Gastroesophageal sphincter (tissue), 4 donors: ENCODE measurements around the gene CFAP157. TPM values are rescaled to one million over a fixed set of nuclear protein-coding genes. Genes with fewer than 3 reads are reported as not detected.

ENCODE experiments used
- ATAC-seq: fragments of 150-250 bp; one replicate; pipeline ENCODE4 v1.9.1; 2016; ENCODE audit warnings: mild to moderate bottlenecking, moderate library complexity
- H3K27ac ChIP-seq, 4 donors: fragments of 200-600 bp; sonication (generic) in 3 of 4; 1 replicate in 3 of 4; 2 replicates in 1 of 4; pipeline ENCODE4 v1.5.1; 2016 to 2019
- H3K27me3 ChIP-seq: fragments of 200-600 bp; sonication (generic); one replicate; pipeline ENCODE4 v1.5.1; 2019
- H3K36me3 ChIP-seq, 2 donors: fragments of 200-600 bp; sonication (generic); one replicate each; pipeline ENCODE4 v1.5.1; 2019; ENCODE audit warnings: control low read depth in 1 of 2
- H3K4me1 ChIP-seq, 3 donors: fragments of 200-600 bp; sonication (generic); 1 replicate in 2 of 3; 2 replicates in 1 of 3; pipeline ENCODE4 v1.5.1; 2016 to 2019; ENCODE audit warnings: control low read depth in 2 of 3
- H3K4me3 ChIP-seq, 2 donors: fragments of 200-600 bp; sonication (generic); one replicate each; pipeline ENCODE4 v1.5.1; 2019; ENCODE audit warnings: mild to moderate bottlenecking in 1 of 2, moderate library complexity in 1 of 2
- H3K9me3 ChIP-seq, 3 donors: fragments of 200-600 bp; sonication (generic); one replicate each; pipeline ENCODE4 v1.5.1; 2017 to 2019; ENCODE audit warnings: control low read depth in 2 of 3
- CTCF ChIP-seq, 4 experiments: fragments of 200-600 bp in 2 of 4; fragments of 450-650 bp in 2 of 4; sonication (generic) in 1 of 4; IDR thresholded peaks; one replicate each; pipeline ENCODE4 v1.5.1; 2017 to 2019; ENCODE audit warnings: antibody characterized with exemption in 4 of 4, mild to moderate bottlenecking in 2 of 4, moderate library complexity in 2 of 4
- EP300 ChIP-seq: sonication (generic); formaldehyde crosslinking; IDR thresholded peaks from one replicate; pipeline ENCODE4 v1.6.1; 2017; ENCODE audit warnings: antibody characterized with exemption, mild to moderate bottlenecking
- POLR2A ChIP-seq, 2 donors: fragments of 450-650 bp; IDR thresholded peaks; one replicate each; pipeline ENCODE4 v1.6.1; 2017; ENCODE audit warnings: antibody characterized with exemption in 2 of 2, mild to moderate bottlenecking in 2 of 2, moderate library complexity in 1 of 2
- POLR2AphosphoS5 ChIP-seq: sonication (generic); formaldehyde crosslinking; IDR thresholded peaks from one replicate; pipeline ENCODE4 v1.6.1; 2017; ENCODE audit warnings: antibody characterized with exemption
- WGBS, 2 donors: methylation state at CpG; one replicate each; pipeline ENCODE4 v1.1.5; 2018; ENCODE audit warnings: low coverage in 1 of 2; 5-methylcytosine and 5-hydroxymethylcytosine counted together
- total RNA-seq, 4 donors: library from RNA; depleted of rRNA; stranded (reverse); fragments of >200 nt; gene quantifications; one replicate each; pipeline ENCODE4 v1.1.0, GENCODE V29; 2016

Gene CFAP157
- total RNA-seq, 4 donors from 2014 or later, result 0.31 TPM; not detected in 3

GRCh38 chr9:127711226-127711701 is 4.5 kb downstream of the CFAP157 start:
- no peak for ATAC-seq
- H3K27ac ChIP-seq, result no peak overlapping the region
- H3K36me3 ChIP-seq, result peaks cover 0 to 13% of the 10 kb centered on the region in 2 donors
- H3K27me3 ChIP-seq, result no peaks in the 10 kb centered on the region
- no peak for TF ChIP-seq POLR2AphosphoS5
- TF ChIP-seq EP300, result no peak
- TF ChIP-seq CTCF (IDR thresholded peaks at IDR 0.05), result no peak
- TF ChIP-seq POLR2A (IDR thresholded peaks at IDR 0.05), result no peak
- no peaks in the 10 kb centered on the region for H3K9me3 ChIP-seq
- H3K4me1 ChIP-seq, result peaks cover 0 to 18% (median 9%) of the 10 kb centered on the region in 3 donors
- no peak overlapping the region for H3K4me3 ChIP-seq
- WGBS, 2 donors, result 60 to 75% methylated on average over 1 to 7 of the region's 9 CpGs

- Histone ChIP-seq H3K9me3 (no peaks in the 10 kb centered on the region), H3K27ac (no peak overlapping the region), H3K4me1 (peaks cover 0 to 22% (median 11%) of the 10 kb centered on the region in 3 donors), H3K36me3 (peaks cover 0 to 13% of the 10 kb centered on the region in 2 donors), H3K4me3 (no peak overlapping the region), H3K27me3 (no peaks in the 10 kb centered on the region)
- TF ChIP-seq CTCF (IDR thresholded peaks at IDR 0.05) (no peak), POLR2AphosphoS5 (no peak), EP300 (no peak), POLR2A (IDR thresholded peaks at IDR 0.05) (no peak)
- no peak for ATAC-seq
- WGBS, 2 donors, result no CpG with 5 or more reads among the region's 11 CpGs
Measured at GRCh38 chr9:127711831-127712274, 5.1 kb downstream of the CFAP157 start.

- Histone ChIP-seq H3K9me3 (no peaks in the 10 kb centered on the region), H3K4me1 (peaks cover 0 to 22% (median 11%) of the 10 kb centered on the region in 3 donors), H3K27me3 (no peaks in the 10 kb centered on the region), H3K36me3 (peaks cover 0 to 13% of the 10 kb centered on the region in 2 donors), H3K27ac (no peak overlapping the region), H3K4me3 (no peak overlapping the region)
- no peak for ATAC-seq
- WGBS, 2 donors, result 70% methylated on average over 2 of the region's 11 CpGs; no CpG with 5 or more reads in 1 of the 2 donors
- TF ChIP-seq CTCF (IDR thresholded peaks at IDR 0.05) (no peak), POLR2AphosphoS5 (no peak), EP300 (no peak), POLR2A (IDR thresholded peaks at IDR 0.05) (no peak)
Measured at GRCh38 chr9:127712371-127712770, 5.6 kb downstream of the CFAP157 start.

GRCh38 chr9:127712867-127713266 is 6.1 kb downstream of the CFAP157 start:
- no peak for TF ChIP-seq CTCF (IDR thresholded peaks at IDR 0.05)
- no peak for TF ChIP-seq POLR2AphosphoS5
- Histone ChIP-seq H3K4me3 (no peak overlapping the region), H3K27me3 (no peaks in the 10 kb centered on the region), H3K9me3 (no peaks in the 10 kb centered on the region), H3K27ac (no peak overlapping the region), H3K4me1 (peaks cover 0 to 22% (median 11%) of the 10 kb centered on the region in 3 donors), H3K36me3 (peaks cover 0 to 13% of the 10 kb centered on the region in 2 donors)
- no peak for ATAC-seq
- WGBS, 2 donors, result 100% methylated on average over 6 of the region's 10 CpGs; no CpG with 5 or more reads in 1 of the 2 donors

GRCh38 chr9:127714020-127714750 is 7.4 kb downstream of the CFAP157 start:
- ATAC-seq, result no peak
- Histone ChIP-seq H3K4me1 (peaks cover 0 to 22% (median 11%) of the 10 kb centered on the region in 3 donors), H3K4me3 (peak overlapping the region in 1 of 2 donors; percentile 78), H3K27ac (no peak overlapping the region), H3K27me3 (no peaks in the 10 kb centered on the region), H3K36me3 (peaks cover 0 to 13% of the 10 kb centered on the region in 2 donors), H3K9me3 (no peaks in the 10 kb centered on the region)
- WGBS, 2 donors, result no CpG with 5 or more reads among the region's 19 CpGs
- no peak for TF ChIP-seq POLR2A (IDR thresholded peaks at IDR 0.05)
- TF ChIP-seq EP300, result no peak
- no peak for TF ChIP-seq CTCF (IDR thresholded peaks at IDR 0.05)
- no peak for TF ChIP-seq POLR2AphosphoS5
